Stomach (tissue), 9 donors: Measurements from ENCODE around the gene MED31. TPM values are rescaled to one million over a fixed set of nuclear protein-coding genes. Genes with fewer than 3 reads are reported as not detected.

Experiments used
- DNase-seq, 2 donors: peaks; one replicate each; pipeline versions ENCODE4 v3.0.0 to v3.0.0-alpha.2; 2013 to 2019
- H3K27ac ChIP-seq, 5 donors: fragments of 200-600 bp in 4 of 5; sonication (generic) in 4 of 5; one replicate each; pipeline ENCODE4 v1.5.1; 2013 to 2019; ENCODE audit warnings: mild to moderate bottlenecking in 1 of 5, moderate library complexity in 1 of 5
- H3K27me3 ChIP-seq, 3 donors: fragments of 200-600 bp; sonication (generic); one replicate each; pipeline ENCODE4 v1.5.1; 2017 to 2019; ENCODE audit warnings: mixed run types in 1 of 3
- H3K36me3 ChIP-seq, 4 donors: fragments of 200-600 bp; sonication (generic); 1 replicate in 3 of 4; 2 replicates in 1 of 4; pipeline ENCODE4 v1.5.1; 2016 to 2019
- H3K4me1 ChIP-seq, 4 donors: fragments of 200-600 bp; sonication (generic); one replicate each; pipeline ENCODE4 v1.5.1; 2016 to 2019
- H3K4me3 ChIP-seq, 4 donors: fragments of 200-600 bp; sonication (generic) in 3 of 4; one replicate each; pipeline ENCODE4 v1.5.1; 2016 to 2019; ENCODE audit warnings: mild to moderate bottlenecking in 1 of 4
- H3K9me3 ChIP-seq, 4 donors: fragments of 200-600 bp; sonication (generic); one replicate each; pipeline ENCODE4 v1.5.1; 2016 to 2019
- EP300 ChIP-seq: sonication (generic); formaldehyde crosslinking; IDR thresholded peaks from one replicate; pipeline ENCODE4 v1.6.1; 2017; ENCODE audit warnings: antibody characterized with exemption
- POLR2A ChIP-seq, 4 donors: fragments of 450-650 bp; IDR thresholded peaks; one replicate each; pipeline ENCODE4 v1.6.1; 2016; ENCODE audit warnings: antibody characterized with exemption in 4 of 4, control low read depth in 2 of 4, mild to moderate bottlenecking in 1 of 4, moderate library complexity in 1 of 4
- POLR2AphosphoS5 ChIP-seq, 3 donors: sonication (generic); formaldehyde crosslinking; IDR thresholded peaks; one replicate each; pipeline ENCODE4 v1.6.1; 2016; ENCODE audit warnings: antibody characterized with exemption in 3 of 3
- WGBS, 5 donors: extraction: QIAGEN DNeasy Blood & Tissue Kit in 3 of 5; methylation state at CpG; one replicate each; pipeline versions ENCODE4 v1.1.5 to v1.1.7; 2013 to 2018; 5-methylcytosine and 5-hydroxymethylcytosine counted together
- intact Hi-C: fragments of 100-400 bp; cut with DNase I; formaldehyde crosslinking; loops from one replicate; pipeline ENCODE4 v1.15.1; 2023; ENCODE audit warnings: low total_unique reads
- polyA plus RNA-seq, 3 donors: library from polyadenylated mRNA; stranded (reverse); fragments of 200-250 nt; gene quantifications; one replicate each; pipeline ENCODE4 v1.2.3, GENCODE V29; 2013
- total RNA-seq, 5 donors: library from RNA; depleted of rRNA; stranded (reverse); fragments of >200 nt; gene quantifications; one replicate each; pipeline versions ENCODE4 v1.1.0 to v1.2.3, GENCODE V29; 2014 to 2016
- TF ChIP-seq, protein P1 (sequence below), 7 experiments: fragments of 450-650 bp in 4 of 7; fragments of 200-600 bp in 3 of 7; sonication (generic) in 3 of 7; IDR thresholded peaks; one replicate each; pipeline ENCODE4 v1.5.1; 2016 to 2019; ENCODE audit warnings: antibody characterized with exemption in 7 of 7, control low read depth in 2 of 7, mild to moderate bottlenecking in 1 of 7
- donor health status: healthy with polysubstance abuse.
- donor health status: Bipolar disorder and iron deficiency.
- donor health status: healthy.

The MED31 gene
- total and polyA plus RNA-seq, 8 donors, result 1.4 to 28.4 (median 12.7) TPM; not detected in 1

DNA sequence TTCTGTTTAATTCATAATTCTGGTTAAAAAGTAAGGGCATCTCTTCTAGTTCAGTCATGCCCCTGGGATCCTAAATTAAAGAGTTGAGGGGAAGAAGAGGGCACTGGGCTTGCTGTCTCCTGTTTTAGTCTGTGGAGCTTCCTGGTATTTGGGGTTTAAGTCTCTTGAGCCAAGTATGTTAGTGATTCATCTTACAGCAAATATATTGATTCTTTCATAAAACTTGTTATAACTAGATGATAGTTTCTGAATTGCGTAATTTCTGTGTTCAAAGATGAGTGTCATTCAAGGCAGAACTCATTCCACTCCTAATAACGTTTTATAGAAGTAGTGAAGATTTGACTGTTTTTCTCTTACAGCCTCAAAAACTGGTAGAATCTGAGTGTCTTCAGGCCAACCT, 8.8 kb downstream of the MED31 start:
- Histone ChIP-seq H3K4me1 (peaks cover 25 to 61% (median 53%) of the 10 kb centered on the region in 4 donors), H3K9me3 (no peaks in the 10 kb centered on the region), H3K27me3 (no peaks in the 10 kb centered on the region), H3K27ac (peak overlapping the region in 2 of 5 donors; percentile 85), H3K36me3 (peaks cover 13 to 50% (median 47%) of the 10 kb centered on the region in 4 donors), H3K4me3 (peak overlapping the region in 1 of 4 donors; percentile 92)
- WGBS, 5 donors, result 43 to 61% (median 54%) methylated on average over 2 of the region's 2 CpGs
- no peak for DNase-seq
- TF ChIP-seq POLR2A (IDR thresholded peaks at IDR 0.05), result no peak
- TF ChIP-seq EP300, result no peak
- TF ChIP-seq, protein P1, sequence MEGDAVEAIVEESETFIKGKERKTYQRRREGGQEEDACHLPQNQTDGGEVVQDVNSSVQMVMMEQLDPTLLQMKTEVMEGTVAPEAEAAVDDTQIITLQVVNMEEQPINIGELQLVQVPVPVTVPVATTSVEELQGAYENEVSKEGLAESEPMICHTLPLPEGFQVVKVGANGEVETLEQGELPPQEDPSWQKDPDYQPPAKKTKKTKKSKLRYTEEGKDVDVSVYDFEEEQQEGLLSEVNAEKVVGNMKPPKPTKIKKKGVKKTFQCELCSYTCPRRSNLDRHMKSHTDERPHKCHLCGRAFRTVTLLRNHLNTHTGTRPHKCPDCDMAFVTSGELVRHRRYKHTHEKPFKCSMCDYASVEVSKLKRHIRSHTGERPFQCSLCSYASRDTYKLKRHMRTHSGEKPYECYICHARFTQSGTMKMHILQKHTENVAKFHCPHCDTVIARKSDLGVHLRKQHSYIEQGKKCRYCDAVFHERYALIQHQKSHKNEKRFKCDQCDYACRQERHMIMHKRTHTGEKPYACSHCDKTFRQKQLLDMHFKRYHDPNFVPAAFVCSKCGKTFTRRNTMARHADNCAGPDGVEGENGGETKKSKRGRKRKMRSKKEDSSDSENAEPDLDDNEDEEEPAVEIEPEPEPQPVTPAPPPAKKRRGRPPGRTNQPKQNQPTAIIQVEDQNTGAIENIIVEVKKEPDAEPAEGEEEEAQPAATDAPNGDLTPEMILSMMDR (IDR thresholded peaks at IDR 0.05), result no peak
- TF ChIP-seq POLR2AphosphoS5 (IDR thresholded peaks at IDR 0.05), result no peak
- intact Hi-C loops, result no loop called here

DNA sequence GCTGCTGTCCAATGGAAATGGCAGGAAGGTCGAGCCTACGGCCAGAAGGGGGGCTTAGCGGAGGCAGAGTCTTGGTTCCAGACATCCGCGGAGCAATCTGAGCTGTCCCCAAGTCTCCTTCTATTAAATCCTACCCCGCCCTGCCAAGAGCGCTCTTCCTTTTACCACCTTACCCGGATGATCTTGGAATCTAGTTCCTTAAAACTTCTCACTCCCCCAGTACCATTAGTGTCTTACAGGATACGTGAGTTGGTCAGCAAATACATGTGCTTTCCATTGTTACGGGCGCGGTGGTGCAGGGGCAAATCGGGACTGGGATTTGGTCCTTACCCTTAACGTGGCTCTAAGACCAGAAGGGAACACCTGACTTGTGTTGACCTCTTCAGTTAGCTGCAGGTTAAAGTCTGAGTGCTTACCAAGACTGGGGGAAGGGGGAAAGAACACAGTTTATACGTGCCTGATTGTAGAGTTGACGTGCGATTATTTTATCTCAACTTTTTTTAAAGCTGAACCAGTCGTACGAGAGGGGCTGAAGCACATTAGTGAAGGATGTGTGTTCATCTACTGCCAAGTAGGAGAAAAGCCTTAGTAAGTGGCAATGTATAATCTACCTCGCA, 10.1 kb downstream of the MED31 start:
- TF ChIP-seq EP300 (no peak), POLR2AphosphoS5 (IDR thresholded peaks at IDR 0.05) (peak in 1 of 3 donors; percentile 30), POLR2A (IDR thresholded peaks at IDR 0.05) (no peak)
- TF ChIP-seq, protein P1 (IDR thresholded peaks at IDR 0.05), result no peak
- Histone ChIP-seq H3K9me3 (no peaks in the 10 kb centered on the region), H3K36me3 (peaks cover 10 to 38% (median 35%) of the 10 kb centered on the region in 4 donors), H3K4me1 (peaks cover 25 to 56% (median 47%) of the 10 kb centered on the region in 4 donors), H3K27ac (peak overlapping the region; percentile 80 to 90 (median 85)), H3K4me3 (peak overlapping the region; percentile 68 to 92 (median 86)), H3K27me3 (no peaks in the 10 kb centered on the region)
- intact Hi-C loops, result no loop called here
- 1 to 4% (median 2%) methylated on average over 20 of the region's 20 CpGs for WGBS, 5 donors
- peak in 1 of 2 donors; percentile 85 for DNase-seq

DNA sequence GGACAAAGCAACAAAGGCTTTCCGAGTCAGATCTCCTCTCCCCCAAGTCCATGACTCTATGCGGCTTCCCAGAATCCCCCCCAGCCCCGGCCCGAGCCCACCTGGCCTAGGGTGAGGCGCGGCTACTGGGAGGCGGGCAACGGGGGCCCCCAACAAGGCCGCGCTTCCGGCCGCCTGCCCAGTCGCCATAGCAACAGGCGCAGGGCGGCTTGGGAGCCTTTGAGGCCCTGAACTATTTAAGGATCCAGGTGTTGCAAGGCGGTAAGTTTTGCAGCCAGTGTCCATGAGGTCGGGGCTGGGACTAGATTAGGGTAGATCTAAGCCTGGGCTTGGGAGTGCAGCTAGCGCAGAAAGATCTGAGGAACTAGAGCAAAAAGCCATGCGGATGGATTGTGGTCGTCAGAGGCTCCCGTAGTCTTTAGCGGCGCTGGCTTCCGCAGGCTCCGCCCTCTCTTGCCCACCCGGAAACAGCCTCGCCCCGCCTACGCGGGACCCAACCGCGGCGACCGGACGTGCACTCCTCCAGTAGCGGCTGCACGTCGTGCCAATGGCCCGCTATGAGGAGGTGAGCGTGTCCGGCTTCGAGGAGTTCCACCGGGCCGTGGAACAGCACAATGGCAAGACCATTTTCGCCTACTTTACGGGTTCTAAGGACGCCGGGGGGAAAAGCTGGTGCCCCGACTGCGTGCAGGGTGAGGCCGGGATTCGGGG, 10.7 kb downstream of the MED31 start, which contains the start of the genes KIAA0753 and TXNDC17:
KIAA0753 (minus strand) TSS at position 176 of the 711 bp plus-strand sequence. CDS start 5,608 bp downstream, outside the sequence.
TXNDC17 (plus strand) TSS at position 525 of the 711 bp plus-strand sequence; CDS start at position 548, 23 bp downstream.
- no peaks in the 10 kb centered on the region for H3K27me3 ChIP-seq
- peak; percentile 93 to 97 for DNase-seq
- H3K4me3 ChIP-seq, result peak within 1 kb of the TSS; percentile 68 to 92 (median 86)
- H3K36me3 ChIP-seq, result peaks cover 10 to 33% (median 28%) of the 10 kb centered on the region in 4 donors
- H3K27ac ChIP-seq, result peak within 1 kb of the TSS; percentile 80 to 90 (median 85)
- no peaks in the 10 kb centered on the region for H3K9me3 ChIP-seq
- TF ChIP-seq POLR2AphosphoS5 (IDR thresholded peaks at IDR 0.05) (peak; percentile 61 to 99 (median 98)), POLR2A (IDR thresholded peaks at IDR 0.05) (peak in 1 of 4 donors; percentile 84), EP300 (no peak)
- TF ChIP-seq, protein P1 (IDR thresholded peaks at IDR 0.05), result no peak
- intact Hi-C loops, result no loop called here
- 0 to 2% (median 0%) methylated on average over 13 to 52 of the region's 52 CpGs for WGBS, 5 donors
- peaks cover 25 to 61% (median 47%) of the 10 kb centered on the region in 4 donors for H3K4me1 ChIP-seq
